ENCODE data around the gene FAM13B.
"Not testable (repeated sequence)": the region's sequence is repeated elsewhere in the genome, so short reads cannot be mapped to it uniquely, and the experiment has no call there.

FAM13B gene

DNA sequence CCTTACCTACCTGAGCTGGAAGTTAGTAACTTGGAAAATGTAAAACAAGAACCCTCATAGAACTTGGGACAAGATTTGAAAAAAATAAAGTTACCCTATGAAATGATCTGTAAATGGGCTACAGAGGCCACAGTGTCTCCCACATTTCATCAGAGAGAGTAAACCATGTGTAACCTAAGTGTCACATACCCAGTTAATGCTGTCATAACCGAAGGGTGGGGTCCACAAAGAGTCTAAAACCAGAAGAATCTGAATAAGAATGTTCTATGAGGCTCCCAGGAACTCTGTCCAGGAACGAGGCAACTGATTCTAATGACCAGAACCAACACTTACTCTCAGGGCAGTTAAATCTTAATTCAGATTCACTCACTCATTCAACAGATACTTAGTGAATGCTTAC, 1.0 kb upstream of the FAM13B start:
- DNase-seq (ENCODE audit: low spot score) = no peak

DNA sequence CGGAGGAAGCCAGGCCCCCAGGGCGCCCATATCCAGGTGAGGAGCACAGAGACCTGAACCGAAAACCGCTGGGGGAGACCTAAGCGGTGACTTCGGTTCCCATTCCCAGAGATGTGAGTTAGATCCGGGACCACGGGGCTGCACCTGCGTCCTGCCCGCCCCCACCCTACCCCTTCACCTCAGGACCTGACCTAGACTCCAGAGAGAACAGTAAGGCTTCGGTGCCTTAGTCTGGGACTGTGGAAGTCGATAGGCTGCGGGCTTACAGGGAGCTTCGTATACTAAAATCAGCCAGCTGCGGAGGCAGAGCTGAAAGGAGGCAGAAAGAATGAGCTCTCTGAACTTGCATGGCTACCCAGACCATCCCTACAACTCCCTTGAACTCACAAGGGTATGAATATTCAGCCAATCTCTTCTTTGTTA, 518 bp upstream of the FAM13B start:
- DNase-seq (ENCODE audit: low spot score) = no peak

DNA sequence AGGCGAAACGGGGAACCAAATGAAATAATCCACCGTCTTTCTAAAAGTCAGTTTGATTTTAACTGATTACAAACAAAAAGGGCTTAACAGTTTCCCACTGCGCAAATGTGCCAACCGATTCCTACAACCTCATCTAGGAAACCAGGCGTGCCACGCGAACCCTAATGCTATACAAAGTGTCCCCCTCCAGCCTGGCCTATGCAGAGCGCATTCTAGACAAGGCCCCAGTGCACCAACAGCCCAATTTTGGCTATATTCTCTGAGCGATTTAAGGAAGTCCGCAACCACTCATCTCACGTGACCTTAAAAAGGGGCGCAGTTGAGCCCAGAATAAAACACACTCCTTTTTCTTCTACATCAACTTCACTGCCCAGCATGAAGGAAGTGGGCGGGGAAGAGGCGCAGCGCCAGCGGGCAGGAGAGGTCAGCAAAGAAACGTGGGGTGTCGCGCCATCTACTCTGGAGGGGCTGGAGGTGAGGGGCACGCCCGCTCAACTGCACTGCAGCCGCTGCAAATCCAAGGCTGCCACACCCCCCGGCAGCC, 779 bp downstream of the FAM13B start:
- DNase-seq (ENCODE audit: low spot score) = no peak

DNA sequence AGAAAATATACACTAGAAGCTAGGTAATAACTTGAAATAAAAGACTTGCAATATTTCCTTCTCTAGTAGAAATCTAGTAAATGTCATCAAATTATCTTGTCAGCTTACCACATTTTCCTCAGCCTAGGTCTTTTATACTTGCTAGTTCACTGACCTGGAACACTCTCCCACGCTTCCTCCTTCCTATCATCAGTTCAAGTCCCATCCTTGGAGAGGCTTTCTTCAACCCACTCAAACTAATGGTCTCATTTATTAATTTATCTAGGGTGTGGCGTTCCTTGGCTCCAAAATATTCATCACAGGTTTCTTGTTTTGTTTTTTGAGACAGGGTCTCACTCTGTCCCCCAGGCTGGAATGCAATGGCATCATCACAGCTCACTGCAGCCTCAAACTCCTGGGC, 2.9 kb downstream of the FAM13B start:
- no peak for DNase-seq (ENCODE audit: low spot score)

DNA sequence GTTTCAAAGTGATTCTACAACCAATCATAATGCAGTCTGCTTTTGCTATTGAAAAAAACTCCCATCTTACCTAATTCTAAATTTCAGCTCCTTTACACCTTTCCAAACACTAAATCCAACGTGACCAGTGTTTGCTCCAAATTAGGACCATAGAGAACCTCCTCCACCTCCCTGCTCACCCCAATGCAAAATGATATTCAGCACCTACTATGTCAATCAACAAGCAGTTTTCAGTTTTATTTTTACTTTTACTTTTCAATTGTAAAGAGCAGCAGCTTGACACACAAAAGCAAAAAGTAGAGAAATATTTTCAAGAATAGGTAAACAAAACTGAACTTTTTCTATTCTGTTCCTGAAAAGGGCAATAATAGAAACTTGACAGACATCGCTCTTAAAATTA, 3.4 kb downstream of the FAM13B start:
- DNase-seq (ENCODE audit: low spot score) = no peak

DNA sequence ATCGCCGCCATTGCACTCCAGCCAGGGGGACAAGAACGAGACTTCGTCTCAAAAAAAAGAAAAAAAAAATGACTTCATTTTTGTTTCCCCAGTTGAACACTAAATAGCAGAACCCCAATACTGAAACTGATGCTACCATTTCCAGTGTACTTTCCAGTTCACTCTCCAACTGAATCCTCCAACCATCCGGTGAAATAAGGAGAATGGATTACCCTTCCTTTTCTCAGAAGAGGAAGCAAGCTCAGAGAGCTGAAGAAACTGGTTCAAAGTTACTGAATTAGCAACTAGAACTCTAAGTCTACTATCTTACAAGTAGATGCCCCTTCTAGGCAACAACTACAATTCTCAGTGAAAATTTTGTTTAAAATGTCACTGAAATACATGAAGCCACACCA, 3.9 kb downstream of the FAM13B start:
- no peak for DNase-seq (ENCODE audit: low spot score)

DNA sequence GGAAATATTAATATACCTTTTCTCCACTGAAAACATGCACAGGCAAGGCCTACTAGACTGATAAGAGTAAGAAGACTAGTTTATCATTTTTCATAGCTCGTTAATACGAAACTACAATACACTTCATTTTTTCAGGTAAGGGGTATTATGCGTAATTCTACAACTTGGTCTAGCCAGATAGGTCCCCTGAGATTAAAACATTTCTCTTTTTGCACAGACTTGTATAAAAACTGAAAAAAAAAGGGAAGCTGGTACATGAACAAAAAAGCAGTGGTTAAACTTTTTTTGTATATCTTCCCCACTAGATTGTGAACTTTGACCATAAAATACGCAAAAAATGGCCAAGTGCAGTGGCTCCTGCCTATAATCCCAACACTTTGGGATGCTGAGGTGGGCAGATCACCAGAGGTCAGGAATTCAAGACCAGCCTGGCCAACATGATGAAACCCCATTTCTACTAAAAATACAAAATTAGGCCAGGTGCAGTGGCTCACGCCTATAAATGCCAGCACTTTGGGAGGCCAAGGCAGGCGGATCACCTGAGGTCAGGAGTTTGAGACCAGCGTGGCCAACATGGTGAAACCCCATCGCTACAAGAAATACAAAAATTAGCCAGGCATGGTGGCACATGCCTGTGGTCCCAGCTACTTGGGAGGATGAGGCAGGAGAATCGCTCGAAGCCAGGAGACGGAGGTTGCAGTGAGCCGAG, 4.5 kb downstream of the FAM13B start:
- DNase-seq (ENCODE audit: low spot score) = not testable (repeated sequence)

DNA sequence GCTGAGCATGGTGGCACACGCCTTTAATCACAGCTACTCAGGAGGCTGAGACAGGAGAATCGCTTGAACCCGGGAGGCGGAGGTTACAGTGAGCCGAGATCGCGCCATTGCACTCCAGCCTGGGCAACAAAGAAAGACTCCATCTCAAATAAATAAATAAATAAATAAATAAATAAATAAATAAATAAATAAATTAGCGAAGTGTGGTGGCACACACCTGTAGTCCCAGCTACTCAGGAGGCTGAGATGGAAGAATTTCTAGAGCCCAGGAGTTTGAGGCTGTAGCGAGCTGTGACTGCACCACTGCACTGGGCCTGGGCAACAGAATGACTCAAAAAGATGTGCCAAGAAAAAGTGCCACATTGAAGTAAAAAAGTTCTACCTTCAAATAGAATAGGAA, 6.1 kb downstream of the FAM13B start:
- not testable (repeated sequence) for DNase-seq (ENCODE audit: low spot score)

DNA sequence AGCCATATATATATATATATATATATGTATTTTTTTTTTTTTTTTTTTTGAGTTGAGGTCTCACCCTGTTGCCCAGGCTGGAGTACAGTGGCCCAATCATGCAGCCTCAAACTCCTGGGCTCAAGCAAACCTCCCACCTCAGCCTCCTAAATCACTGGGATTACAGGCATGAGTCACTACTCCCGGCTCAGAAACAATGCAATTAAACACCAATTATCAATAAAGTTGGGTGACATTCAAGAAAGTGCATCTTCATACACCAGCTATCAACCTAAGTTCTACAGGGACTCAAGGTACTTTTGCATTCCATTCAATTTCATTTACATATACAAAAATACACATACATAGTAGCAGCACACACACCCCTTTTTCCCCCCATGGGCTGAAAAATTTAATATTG, 7.6 kb downstream of the FAM13B start:
- DNase-seq (ENCODE audit: low spot score) = no peak

DNA sequence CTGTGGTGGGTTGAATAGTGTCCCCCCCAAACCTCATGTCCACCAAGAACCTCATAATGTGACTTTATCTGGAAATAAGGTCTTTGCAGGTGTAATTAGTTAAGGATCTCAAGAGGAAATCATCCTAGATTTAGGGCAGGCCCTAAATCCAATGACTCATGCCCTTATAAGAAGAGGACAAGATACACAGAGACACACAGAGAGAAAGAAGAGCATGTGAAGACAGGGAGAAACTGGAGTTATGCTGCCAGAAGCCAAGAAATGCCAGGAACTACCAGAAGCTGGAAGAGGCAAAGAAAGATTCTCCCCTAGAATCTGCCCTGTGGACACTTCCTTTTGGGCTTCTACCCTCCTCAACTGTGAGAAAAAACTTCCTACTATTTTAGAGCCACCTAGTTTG, 8.8 kb downstream of the FAM13B start:
- no peak for DNase-seq (ENCODE audit: low spot score)

DNA sequence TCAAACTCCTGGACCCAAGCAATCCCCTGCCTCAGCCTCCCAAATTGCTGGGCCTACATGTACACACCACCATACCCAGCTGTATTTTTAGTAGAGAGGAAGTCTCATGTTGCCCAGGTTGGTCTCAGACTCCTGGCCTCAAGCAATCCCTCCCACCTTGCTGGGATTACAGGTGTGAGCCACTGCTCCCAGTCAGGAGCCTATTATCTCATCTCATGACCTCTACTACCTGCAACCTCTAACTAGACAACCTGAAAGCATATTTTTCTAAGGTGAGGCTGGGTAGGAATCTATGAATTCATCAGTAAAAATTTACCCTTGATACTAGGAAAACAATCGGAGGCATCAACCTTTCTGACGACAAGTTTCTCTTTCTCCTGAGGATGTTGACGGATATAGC, 10.0 kb downstream of the FAM13B start:
- DNase-seq (ENCODE audit: low spot score) = no peak

DNA sequence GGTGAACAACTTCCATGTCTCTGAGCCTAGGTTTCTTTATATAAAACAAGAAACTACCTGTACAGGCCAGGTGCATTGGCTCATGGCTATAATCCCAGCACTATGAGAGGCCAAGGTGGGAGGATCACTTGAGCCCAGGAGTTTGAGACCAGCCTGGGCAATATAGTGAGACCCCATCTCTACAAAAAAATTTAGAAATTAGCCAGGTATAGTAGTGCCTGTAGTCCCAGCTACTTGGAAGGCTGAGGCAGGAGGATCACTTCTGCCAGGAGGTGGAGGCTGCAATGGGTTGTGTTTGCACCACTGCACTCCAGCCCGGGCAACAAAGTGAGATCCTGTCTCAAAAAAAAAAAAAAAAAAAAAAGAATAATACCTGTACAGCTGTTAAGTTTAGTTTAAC, 11.1 kb downstream of the FAM13B start:
- DNase-seq (ENCODE audit: low spot score) = no peak

DNA sequence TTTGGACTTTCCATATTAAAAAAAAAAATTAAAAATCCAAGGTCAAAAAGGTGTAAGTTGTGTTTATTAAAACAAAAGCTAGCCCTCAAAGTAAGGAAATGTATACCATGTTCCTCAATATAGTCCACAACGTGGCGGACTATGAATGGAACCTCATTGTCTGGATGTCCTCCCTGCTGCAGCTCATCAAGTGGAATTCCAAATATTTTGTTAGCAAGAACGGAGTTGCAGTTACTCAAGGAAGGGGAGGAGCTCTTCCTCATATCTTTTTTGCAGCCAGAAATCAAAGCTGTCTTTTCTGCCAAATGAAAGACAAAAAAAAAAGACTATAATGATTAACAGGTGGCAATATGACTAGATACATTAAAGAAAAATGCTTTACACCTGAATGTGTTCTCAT, 14.0 kb downstream of the FAM13B start:
- no peak for DNase-seq (ENCODE audit: low spot score)

DNA sequence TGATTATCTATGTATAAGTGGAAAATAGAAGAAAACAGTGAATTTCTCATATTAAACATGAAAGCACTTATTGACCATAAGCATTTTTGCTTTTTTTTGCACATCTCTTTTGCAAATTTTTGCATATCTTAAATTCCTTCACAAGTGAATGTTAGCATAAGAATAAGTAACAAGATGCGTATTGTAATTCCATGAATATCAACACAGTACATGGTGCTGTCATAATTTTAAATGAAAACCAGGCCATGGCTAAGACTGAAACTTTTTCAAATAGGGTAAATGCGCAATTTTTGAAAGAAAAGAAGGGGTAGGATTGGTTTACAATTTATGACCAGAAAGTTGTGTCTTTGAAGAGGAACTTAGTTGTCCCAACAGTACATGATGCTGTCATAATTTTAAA, 17.0 kb downstream of the FAM13B start:
- no peak for DNase-seq (ENCODE audit: low spot score)

DNA sequence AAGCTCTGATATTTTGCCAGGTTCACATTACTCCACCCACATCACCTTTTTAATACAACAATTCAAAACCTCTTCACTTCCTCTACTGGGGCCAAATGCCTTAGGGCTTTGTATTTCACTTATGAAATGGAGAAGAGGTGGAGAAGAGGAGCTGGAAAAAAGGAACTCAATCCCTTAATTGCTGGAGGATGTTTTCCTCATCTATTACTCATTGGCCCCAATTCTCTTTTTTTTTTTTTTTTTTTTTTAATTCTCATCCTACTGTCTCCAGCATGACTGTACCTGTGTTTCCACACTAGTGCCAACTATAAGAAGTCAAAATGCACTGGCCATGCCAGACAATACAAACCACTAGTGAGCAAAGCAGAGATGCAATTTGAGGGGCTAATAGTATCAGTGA, 20.9 kb downstream of the FAM13B start:
- DNase-seq (ENCODE audit: low spot score) = no peak

DNA sequence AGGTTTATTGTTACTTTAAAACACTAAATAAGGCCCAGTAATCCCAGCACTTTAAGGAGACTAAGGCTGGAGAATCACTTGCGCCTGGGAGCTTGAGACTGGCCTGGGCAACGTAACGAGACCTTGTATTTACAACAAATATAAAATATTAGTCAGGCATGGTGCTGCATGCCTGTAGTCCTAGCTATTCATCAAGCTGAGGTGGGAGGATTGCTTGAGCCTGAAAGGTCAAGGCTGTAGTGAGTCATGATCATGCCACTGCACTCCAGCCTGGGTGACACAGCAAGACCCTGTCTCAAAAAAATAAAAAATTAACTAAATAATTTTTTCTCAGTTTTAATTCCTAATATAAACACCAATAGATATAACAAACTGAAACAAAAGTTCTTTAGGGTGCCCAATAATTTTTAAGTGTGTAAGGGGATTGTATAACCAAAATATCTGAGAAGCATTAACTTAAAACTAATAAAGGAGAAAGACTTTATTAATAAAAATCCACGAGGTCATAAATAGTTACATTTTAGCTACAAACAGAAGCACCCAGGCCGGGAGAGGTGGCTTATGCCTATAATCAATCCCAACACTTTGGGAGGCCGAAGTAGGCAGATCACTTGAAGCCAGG, 32.7 kb downstream of the FAM13B start:
- no peak for DNase-seq (ENCODE audit: low spot score)

DNA sequence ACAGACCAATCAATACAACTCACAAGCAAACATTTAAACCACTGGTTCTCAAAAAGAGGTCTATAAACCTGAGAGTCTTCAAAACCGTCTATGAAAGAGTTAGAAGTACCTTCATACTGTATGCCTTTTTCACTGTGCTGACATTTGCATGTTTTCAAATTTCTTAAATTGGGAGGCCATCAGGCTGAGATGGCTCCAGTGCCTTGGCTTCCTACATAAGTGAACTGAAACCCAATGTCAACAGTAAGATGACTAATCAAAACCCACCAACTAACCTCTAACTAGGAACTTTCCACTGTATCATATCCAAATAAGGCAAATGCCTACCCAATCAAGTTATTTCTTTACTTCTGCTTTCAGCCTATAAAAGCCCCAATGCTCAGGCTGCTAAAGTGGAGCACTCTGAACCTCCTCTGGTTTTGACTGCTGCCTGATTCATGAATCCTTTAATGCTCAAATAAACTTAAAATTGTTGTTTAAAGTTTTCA, 35.1 kb downstream of the FAM13B start:
- DNase-seq (ENCODE audit: low spot score) = no peak

DNA sequence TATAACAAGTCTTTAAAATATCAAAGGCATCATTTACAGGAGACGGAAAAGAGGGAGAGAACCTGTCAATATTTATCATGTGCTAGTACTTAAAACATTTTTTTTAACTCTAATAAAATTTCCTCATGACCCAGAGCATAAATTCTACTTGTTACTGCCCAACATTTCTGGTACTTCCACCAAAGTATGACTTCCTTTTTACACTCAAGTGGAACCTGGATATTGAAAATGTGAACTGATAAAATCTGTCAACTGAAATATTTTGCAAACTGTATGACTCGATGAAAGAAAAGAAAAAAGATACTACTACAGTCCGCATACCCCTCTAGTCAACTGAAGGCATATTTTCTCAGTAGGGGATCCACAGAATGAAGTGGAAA, 37.1 kb downstream of the FAM13B start:
- DNase-seq (ENCODE audit: low spot score) = no peak

DNA sequence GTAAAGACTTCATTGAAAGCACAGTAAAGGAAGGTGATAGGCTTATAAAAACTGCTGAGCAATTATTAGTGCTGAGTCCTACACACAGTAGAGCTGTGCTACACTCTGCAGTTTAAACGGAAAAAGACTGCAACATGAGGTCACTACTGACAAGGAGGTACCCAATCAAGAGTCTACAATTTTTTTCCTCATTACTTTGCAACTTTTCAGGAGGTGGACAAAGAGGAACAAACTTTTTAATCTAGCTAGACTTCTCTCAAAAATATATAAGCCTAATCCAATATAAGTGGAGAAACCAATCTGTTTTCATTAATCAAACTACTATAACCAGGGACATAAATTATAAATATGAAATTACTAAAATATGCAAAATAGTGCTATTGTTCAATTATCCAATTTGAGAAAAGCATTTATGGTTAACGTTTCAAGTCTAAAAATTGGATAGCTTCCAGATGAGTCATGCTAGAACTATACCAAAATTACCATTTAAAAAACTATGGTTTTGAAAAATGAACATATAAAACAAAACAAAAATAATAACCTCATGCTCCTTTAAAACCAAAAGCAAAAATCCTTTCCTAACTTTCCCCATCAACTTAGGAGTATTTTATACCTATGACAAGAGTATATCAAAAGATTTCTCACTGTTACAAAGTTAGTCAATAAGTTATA, 37.7 kb downstream of the FAM13B start:
- DNase-seq (ENCODE audit: low spot score) = peak; percentile 10

DNA sequence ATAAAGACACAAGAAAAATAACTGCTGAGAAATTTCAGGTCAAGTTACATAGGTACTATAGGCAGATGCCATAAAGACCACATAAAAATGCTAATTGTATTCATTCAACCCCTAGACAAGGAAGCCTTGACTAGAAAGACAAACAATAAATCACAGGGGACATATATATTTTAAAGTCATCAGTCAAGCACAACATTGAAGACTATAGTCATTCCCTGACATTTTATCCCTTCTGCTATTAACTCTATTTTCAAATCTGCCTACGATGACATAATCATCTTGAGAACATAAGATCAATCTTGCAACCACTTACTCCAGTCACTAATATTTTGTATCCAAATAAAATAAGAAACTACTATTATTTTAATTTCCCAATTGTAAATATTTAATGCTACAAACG, 38.3 kb downstream of the FAM13B start:
- no peak for DNase-seq (ENCODE audit: low spot score)

DNA sequence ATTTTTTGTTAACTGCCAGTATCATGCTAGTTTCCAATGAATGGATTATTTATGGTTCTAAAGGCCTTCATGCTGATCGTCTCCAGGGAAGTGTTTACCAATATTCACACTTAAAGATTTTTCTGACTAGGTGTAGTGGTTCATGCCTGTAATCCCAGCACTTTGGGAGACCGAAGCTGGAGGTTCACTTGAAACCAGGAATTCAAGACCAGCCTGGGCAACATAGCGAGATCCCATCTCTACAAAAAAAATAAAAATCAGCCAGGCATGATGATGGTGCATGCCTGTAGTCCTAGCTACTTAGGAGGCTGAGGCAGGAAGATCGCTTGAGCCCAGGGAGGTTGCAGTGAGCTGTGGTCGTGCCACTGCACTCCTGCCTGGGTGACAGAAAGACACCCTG, 43.5 kb downstream of the FAM13B start:
- DNase-seq (ENCODE audit: low spot score) = no peak

DNA sequence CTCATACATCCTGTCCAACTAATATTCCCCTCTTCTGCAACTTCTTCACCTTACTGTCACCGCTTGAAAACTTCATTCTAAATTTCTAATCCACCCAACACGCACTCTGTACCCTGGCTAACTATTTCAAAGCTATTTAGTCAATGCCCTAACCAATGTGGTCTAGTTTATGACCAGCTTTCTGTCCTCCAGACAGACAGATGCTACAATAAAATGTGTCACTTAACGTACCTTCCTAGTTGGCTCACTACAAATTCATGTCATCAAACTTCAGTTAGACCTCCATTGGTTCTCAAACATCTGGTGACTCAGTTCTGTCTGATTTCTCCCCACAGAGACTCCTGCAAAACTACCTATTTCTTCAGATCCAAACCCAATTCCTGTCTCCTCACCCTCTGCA, 57.7 kb downstream of the FAM13B start:
- no peak for DNase-seq (ENCODE audit: low spot score)

DNA sequence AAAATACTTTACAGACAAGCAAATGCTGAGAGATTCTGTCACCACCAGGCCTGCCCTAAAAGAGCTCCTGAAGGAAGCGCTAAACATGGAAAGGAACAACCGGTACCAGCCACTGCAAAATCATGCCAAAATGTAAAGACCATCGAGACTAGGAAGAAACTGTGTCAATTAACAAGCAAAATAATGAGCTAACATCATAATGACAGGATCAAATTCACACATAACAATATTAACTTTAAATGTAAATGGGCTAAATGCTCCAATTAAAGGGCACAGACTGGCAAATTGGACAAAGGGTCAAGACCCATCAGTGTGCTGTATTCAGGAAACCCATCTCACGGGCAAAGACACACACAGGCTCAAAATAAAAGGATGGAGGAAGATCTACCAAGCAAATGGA, 62.5 kb downstream of the FAM13B start:
- DNase-seq (ENCODE audit: low spot score) = not testable (repeated sequence)

All from HuH-7 (cell line).